ENCODE measurements around the gene PTPRD. TPM values are rescaled to one million over a fixed set of nuclear protein-coding genes. Genes with fewer than 3 reads are reported as not detected.

Gene PTPRD
- total RNA-seq, 1 experiment from 2014 or later = 69.6 TPM

DNA sequence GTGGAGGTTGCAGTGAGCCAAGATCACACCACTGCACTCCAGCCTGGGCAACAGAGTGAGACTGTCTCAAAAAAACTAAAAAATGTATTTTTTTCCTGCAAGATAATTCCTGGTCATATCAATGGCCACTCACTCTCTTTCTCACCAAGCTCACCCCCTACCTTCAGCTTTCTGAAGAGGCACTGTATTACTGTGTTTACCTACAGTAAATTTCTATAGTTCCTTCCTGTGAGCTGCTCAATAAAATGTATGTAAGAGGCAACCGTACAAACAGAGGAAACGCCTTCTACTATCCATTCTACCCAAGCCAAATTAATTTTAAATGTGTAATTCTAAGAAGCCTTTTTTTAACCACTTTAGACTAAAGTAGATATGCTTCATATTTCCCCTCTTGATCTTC is 1883.9 kb downstream of the PTPRD start (continued):
- TF ChIP-seq, protein P1, sequence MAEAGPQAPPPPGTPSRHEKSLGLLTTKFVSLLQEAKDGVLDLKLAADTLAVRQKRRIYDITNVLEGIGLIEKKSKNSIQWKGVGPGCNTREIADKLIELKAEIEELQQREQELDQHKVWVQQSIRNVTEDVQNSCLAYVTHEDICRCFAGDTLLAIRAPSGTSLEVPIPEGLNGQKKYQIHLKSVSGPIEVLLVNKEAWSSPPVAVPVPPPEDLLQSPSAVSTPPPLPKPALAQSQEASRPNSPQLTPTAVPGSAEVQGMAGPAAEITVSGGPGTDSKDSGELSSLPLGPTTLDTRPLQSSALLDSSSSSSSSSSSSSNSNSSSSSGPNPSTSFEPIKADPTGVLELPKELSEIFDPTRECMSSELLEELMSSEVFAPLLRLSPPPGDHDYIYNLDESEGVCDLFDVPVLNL (CRISPR knock-in tag; IDR thresholded peaks at IDR 0.05; ENCODE audit: borderline replicate concordance, low read depth) = no peak
- TF ChIP-seq, protein P2, sequence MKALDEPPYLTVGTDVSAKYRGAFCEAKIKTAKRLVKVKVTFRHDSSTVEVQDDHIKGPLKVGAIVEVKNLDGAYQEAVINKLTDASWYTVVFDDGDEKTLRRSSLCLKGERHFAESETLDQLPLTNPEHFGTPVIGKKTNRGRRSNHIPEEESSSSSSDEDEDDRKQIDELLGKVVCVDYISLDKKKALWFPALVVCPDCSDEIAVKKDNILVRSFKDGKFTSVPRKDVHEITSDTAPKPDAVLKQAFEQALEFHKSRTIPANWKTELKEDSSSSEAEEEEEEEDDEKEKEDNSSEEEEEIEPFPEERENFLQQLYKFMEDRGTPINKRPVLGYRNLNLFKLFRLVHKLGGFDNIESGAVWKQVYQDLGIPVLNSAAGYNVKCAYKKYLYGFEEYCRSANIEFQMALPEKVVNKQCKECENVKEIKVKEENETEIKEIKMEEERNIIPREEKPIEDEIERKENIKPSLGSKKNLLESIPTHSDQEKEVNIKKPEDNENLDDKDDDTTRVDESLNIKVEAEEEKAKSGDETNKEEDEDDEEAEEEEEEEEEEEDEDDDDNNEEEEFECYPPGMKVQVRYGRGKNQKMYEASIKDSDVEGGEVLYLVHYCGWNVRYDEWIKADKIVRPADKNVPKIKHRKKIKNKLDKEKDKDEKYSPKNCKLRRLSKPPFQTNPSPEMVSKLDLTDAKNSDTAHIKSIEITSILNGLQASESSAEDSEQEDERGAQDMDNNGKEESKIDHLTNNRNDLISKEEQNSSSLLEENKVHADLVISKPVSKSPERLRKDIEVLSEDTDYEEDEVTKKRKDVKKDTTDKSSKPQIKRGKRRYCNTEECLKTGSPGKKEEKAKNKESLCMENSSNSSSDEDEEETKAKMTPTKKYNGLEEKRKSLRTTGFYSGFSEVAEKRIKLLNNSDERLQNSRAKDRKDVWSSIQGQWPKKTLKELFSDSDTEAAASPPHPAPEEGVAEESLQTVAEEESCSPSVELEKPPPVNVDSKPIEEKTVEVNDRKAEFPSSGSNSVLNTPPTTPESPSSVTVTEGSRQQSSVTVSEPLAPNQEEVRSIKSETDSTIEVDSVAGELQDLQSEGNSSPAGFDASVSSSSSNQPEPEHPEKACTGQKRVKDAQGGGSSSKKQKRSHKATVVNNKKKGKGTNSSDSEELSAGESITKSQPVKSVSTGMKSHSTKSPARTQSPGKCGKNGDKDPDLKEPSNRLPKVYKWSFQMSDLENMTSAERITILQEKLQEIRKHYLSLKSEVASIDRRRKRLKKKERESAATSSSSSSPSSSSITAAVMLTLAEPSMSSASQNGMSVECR (CRISPR knock-in tag; IDR thresholded peaks at IDR 0.05; ENCODE audit: borderline replicate concordance) = no peak
- TF ChIP-seq, protein P3, sequence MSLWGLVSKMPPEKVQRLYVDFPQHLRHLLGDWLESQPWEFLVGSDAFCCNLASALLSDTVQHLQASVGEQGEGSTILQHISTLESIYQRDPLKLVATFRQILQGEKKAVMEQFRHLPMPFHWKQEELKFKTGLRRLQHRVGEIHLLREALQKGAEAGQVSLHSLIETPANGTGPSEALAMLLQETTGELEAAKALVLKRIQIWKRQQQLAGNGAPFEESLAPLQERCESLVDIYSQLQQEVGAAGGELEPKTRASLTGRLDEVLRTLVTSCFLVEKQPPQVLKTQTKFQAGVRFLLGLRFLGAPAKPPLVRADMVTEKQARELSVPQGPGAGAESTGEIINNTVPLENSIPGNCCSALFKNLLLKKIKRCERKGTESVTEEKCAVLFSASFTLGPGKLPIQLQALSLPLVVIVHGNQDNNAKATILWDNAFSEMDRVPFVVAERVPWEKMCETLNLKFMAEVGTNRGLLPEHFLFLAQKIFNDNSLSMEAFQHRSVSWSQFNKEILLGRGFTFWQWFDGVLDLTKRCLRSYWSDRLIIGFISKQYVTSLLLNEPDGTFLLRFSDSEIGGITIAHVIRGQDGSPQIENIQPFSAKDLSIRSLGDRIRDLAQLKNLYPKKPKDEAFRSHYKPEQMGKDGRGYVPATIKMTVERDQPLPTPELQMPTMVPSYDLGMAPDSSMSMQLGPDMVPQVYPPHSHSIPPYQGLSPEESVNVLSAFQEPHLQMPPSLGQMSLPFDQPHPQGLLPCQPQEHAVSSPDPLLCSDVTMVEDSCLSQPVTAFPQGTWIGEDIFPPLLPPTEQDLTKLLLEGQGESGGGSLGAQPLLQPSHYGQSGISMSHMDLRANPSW (CRISPR knock-in tag; conservative IDR thresholded peaks at IDR 0.05; ENCODE audit: low read depth) = no peak

DNA sequence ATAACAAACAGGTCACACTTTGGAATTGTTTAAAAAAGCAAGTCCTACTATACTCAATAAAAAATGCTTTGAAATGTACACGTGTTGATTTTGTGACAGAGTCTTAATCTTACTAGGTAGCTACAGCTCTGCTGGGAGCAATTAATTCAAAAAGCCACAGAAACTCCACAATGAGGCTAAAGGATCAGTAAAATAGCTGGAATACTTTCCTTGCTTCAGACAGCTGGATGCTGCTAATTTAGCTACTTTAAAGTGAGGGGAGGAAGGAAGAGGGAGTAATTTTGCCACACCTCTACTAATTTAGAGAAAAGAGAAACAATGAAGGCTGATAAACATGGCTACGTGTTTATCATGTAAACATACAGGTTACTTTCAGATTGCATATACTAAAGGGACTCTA is 1885.6 kb downstream of the PTPRD start:
- no peak for ATAC-seq
- no peak overlapping the region for H3K4me3 Mint-ChIP-seq
- no peaks in the 10 kb centered on the region for H3K27me3 Mint-ChIP-seq (ENCODE audit: low read depth)
- POLR2A ChIA-PET = no interaction called here
- no peak for DNase-seq (ENCODE audit: low spot score)
- H3K9me3 Mint-ChIP-seq = no peaks in the 10 kb centered on the region
- CTCF ChIA-PET = no interaction called here
- no peaks in the 10 kb centered on the region for H3K36me3 Mint-ChIP-seq
- peak overlapping the region; percentile 91 for H3K27ac Mint-ChIP-seq
- H3K4me1 Mint-ChIP-seq = peaks cover 12% of the 10 kb centered on the region
- no peak for TF ChIP-seq ZNF317 (CRISPR knock-in tag; IDR thresholded peaks at IDR 0.05; ENCODE audit: borderline replicate concordance, low read depth)
- TF ChIP-seq SP1 (CRISPR knock-in tag; conservative IDR thresholded peaks at IDR 0.05) = no peak
- no peak for TF ChIP-seq HMGA2 (CRISPR knock-in tag; IDR thresholded peaks at IDR 0.05)
- no peak for TF ChIP-seq ETV6 (CRISPR knock-in tag; IDR thresholded peaks at IDR 0.05)
- TF ChIP-seq, protein P4, sequence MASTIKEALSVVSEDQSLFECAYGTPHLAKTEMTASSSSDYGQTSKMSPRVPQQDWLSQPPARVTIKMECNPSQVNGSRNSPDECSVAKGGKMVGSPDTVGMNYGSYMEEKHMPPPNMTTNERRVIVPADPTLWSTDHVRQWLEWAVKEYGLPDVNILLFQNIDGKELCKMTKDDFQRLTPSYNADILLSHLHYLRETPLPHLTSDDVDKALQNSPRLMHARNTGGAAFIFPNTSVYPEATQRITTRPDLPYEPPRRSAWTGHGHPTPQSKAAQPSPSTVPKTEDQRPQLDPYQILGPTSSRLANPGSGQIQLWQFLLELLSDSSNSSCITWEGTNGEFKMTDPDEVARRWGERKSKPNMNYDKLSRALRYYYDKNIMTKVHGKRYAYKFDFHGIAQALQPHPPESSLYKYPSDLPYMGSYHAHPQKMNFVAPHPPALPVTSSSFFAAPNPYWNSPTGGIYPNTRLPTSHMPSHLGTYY (CRISPR knock-in tag; IDR thresholded peaks at IDR 0.05) = no peak
- no peak for TF ChIP-seq GRHL2 (CRISPR knock-in tag; IDR thresholded peaks at IDR 0.05; ENCODE audit: insufficient replicate concordance, severe bottlenecking)
- TF ChIP-seq, protein P1 (CRISPR knock-in tag; IDR thresholded peaks at IDR 0.05; ENCODE audit: borderline replicate concordance, low read depth) = no peak
- TF ChIP-seq, protein P5, sequence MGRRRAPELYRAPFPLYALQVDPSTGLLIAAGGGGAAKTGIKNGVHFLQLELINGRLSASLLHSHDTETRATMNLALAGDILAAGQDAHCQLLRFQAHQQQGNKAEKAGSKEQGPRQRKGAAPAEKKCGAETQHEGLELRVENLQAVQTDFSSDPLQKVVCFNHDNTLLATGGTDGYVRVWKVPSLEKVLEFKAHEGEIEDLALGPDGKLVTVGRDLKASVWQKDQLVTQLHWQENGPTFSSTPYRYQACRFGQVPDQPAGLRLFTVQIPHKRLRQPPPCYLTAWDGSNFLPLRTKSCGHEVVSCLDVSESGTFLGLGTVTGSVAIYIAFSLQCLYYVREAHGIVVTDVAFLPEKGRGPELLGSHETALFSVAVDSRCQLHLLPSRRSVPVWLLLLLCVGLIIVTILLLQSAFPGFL (CRISPR knock-in tag; IDR thresholded peaks at IDR 0.05; ENCODE audit: borderline replicate concordance) = no peak
- TF ChIP-seq, protein P6, sequence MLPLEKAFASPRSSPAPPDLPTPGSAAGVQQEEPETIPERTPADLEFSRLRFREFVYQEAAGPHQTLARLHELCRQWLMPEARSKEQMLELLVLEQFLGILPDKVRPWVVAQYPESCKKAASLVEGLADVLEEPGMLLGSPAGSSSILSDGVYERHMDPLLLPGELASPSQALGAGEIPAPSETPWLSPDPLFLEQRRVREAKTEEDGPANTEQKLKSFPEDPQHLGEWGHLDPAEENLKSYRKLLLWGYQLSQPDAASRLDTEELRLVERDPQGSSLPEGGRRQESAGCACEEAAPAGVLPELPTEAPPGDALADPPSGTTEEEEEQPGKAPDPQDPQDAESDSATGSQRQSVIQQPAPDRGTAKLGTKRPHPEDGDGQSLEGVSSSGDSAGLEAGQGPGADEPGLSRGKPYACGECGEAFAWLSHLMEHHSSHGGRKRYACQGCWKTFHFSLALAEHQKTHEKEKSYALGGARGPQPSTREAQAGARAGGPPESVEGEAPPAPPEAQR (CRISPR knock-in tag; IDR thresholded peaks at IDR 0.05) = no peak
- TF ChIP-seq TEAD1 (CRISPR knock-in tag; IDR thresholded peaks at IDR 0.05) = no peak
- no peak for TF ChIP-seq RELA (CRISPR knock-in tag; IDR thresholded peaks at IDR 0.05; ENCODE audit: borderline replicate concordance)
- TF ChIP-seq, protein P7, sequence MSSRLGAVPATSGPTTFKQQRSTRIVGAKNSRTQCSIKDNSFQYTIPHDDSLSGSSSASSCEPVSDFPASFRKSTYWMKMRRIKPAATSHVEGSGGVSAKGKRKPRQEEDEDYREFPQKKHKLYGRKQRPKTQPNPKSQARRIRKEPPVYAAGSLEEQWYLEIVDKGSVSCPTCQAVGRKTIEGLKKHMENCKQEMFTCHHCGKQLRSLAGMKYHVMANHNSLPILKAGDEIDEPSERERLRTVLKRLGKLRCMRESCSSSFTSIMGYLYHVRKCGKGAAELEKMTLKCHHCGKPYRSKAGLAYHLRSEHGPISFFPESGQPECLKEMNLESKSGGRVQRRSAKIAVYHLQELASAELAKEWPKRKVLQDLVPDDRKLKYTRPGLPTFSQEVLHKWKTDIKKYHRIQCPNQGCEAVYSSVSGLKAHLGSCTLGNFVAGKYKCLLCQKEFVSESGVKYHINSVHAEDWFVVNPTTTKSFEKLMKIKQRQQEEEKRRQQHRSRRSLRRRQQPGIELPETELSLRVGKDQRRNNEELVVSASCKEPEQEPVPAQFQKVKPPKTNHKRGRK (CRISPR knock-in tag; IDR thresholded peaks at IDR 0.05; ENCODE audit: borderline replicate concordance) = no peak
- no peak for TF ChIP-seq ZNF423 (CRISPR knock-in tag; IDR thresholded peaks at IDR 0.05)
- TF ChIP-seq, protein P8, sequence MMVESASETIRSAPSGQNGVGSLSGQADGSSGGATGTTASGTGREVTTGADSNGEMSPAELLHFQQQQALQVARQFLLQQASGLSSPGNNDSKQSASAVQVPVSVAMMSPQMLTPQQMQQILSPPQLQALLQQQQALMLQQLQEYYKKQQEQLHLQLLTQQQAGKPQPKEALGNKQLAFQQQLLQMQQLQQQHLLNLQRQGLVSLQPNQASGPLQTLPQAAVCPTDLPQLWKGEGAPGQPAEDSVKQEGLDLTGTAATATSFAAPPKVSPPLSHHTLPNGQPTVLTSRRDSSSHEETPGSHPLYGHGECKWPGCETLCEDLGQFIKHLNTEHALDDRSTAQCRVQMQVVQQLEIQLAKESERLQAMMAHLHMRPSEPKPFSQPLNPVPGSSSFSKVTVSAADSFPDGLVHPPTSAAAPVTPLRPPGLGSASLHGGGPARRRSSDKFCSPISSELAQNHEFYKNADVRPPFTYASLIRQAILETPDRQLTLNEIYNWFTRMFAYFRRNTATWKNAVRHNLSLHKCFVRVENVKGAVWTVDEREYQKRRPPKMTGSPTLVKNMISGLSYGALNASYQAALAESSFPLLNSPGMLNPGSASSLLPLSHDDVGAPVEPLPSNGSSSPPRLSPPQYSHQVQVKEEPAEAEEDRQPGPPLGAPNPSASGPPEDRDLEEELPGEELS (CRISPR knock-in tag; IDR thresholded peaks at IDR 0.05) = no peak
